GM19043 (cell line): Measurements from ENCODE around the gene LRRC34.

Experiments used
- ATAC-seq: cut with Tn5 transposase; IDR thresholded peaks from one replicate; pipeline ENCODE4 v1.9.1; 2021; ENCODE audit warnings: low read depth; ENCODE audit not compliant: unreplicated experiment

LRRC34 gene

GRCh38 chr3:169769287-169770181 lies 43.2 kb downstream of the LRRC34 start, which contains the start of gene ACTRT3:
ACTRT3 (minus strand) TSS chr3:169769561; CDS start chr3:169769520, 41 bp downstream.
- peak; percentile 26 for ATAC-seq

GRCh38 chr3:169764882-169765612 lies 47.7 kb downstream of the LRRC34 start, which contains the start of gene TERC:
TERC (minus strand) TSS chr3:169765060.
- ATAC-seq, result peak; percentile 73

- peak; percentile 25 for ATAC-seq
These were observed 48.3 kb downstream of the LRRC34 start for GRCh38 chr3:169764312-169764881.

GRCh38 chr3:169760479-169760878 lies 52.2 kb downstream of the LRRC34 start:
- no peak for ATAC-seq

- peak; percentile 75 for ATAC-seq
These were observed 53.4 kb downstream of the LRRC34 start for GRCh38 chr3:169759256-169759655.

GRCh38 chr3:169758359-169758994 lies 54.2 kb downstream of the LRRC34 start:
- ATAC-seq, result no peak

- no peak for ATAC-seq
These were observed 57.2 kb downstream of the LRRC34 start for GRCh38 chr3:169755488-169755887.

- ATAC-seq, result no peak
These were observed 58.0 kb downstream of the LRRC34 start for GRCh38 chr3:169754711-169755110.

GRCh38 chr3:169751875-169752274 lies 60.8 kb downstream of the LRRC34 start:
- no peak for ATAC-seq

- no peak for ATAC-seq
These were observed 62.0 kb downstream of the LRRC34 start for GRCh38 chr3:169750665-169751064.

- ATAC-seq, result no peak
These were observed 64.0 kb downstream of the LRRC34 start for GRCh38 chr3:169748670-169749069.

GRCh38 chr3:169746924-169747323 lies 65.8 kb downstream of the LRRC34 start:
- ATAC-seq, result no peak

GRCh38 chr3:169744366-169745054 lies 68.2 kb downstream of the LRRC34 start:
- no peak for ATAC-seq
